Stomach (tissue), 4 donors: ENCODE data around the gene R3HDM1.

Experiments used
- POLR2A ChIP-seq, 4 donors: fragments of 450-650 bp; IDR thresholded peaks; one replicate each; pipeline ENCODE4 v1.6.1; 2016; ENCODE audit warnings: antibody characterized with exemption in 4 of 4, control low read depth in 2 of 4, mild to moderate bottlenecking in 1 of 4, moderate library complexity in 1 of 4
- POLR2AphosphoS5 ChIP-seq, 3 donors: sonication (generic); formaldehyde crosslinking; IDR thresholded peaks; one replicate each; pipeline ENCODE4 v1.6.1; 2016; ENCODE audit warnings: antibody characterized with exemption in 3 of 3
- TF ChIP-seq, protein P1 (sequence below), 7 experiments: fragments of 450-650 bp in 4 of 7; fragments of 200-600 bp in 3 of 7; sonication (generic) in 3 of 7; IDR thresholded peaks; one replicate each; pipeline ENCODE4 v1.5.1; 2016 to 2019; ENCODE audit warnings: antibody characterized with exemption in 7 of 7, control low read depth in 2 of 7, mild to moderate bottlenecking in 1 of 7

DNA sequence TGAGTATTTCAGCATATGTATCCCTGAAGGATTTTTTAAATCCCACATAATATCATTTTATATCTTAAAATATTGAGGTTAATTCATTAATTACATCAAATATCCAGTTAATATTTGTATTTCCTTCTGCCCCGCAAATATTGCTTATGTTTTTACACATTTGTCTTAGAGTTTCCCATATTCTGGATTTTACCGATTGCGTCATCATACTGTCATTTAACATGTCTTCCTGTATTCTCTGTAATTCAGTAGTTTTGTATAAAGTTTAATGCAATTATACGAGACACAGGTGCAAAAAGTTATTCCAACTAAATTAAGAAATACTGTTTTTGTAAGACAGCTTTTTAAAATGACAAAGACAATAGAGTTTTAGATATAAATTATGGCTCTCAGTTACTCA is 176.9 kb downstream of the R3HDM1 start:
- TF ChIP-seq, protein P1, sequence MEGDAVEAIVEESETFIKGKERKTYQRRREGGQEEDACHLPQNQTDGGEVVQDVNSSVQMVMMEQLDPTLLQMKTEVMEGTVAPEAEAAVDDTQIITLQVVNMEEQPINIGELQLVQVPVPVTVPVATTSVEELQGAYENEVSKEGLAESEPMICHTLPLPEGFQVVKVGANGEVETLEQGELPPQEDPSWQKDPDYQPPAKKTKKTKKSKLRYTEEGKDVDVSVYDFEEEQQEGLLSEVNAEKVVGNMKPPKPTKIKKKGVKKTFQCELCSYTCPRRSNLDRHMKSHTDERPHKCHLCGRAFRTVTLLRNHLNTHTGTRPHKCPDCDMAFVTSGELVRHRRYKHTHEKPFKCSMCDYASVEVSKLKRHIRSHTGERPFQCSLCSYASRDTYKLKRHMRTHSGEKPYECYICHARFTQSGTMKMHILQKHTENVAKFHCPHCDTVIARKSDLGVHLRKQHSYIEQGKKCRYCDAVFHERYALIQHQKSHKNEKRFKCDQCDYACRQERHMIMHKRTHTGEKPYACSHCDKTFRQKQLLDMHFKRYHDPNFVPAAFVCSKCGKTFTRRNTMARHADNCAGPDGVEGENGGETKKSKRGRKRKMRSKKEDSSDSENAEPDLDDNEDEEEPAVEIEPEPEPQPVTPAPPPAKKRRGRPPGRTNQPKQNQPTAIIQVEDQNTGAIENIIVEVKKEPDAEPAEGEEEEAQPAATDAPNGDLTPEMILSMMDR (IDR thresholded peaks at IDR 0.05), result no peak
- TF ChIP-seq POLR2A (IDR thresholded peaks at IDR 0.05), result no peak
- TF ChIP-seq POLR2AphosphoS5 (IDR thresholded peaks at IDR 0.05), result no peak
